Breast epithelium (tissue), 4 donors: ENCODE data around the gene POLR2F. TPM values are rescaled to one million over a fixed set of nuclear protein-coding genes. Genes with fewer than 3 reads are reported as not detected.

ENCODE experiments used
- DNase-seq, 2 donors: peaks; one replicate each; pipeline ENCODE4 v3.0.0-alpha.2; 2019; ENCODE audit warnings: low spot score in 2 of 2
- H3K27ac ChIP-seq, 2 donors: fragments of 200-600 bp; sonication (generic) in 1 of 2; one replicate each; pipeline ENCODE4 v1.5.1; 2016 to 2019; ENCODE audit warnings: mild to moderate bottlenecking in 1 of 2
- H3K27me3 ChIP-seq, 2 donors: fragments of 200-600 bp; sonication (generic) in 1 of 2; one replicate each; pipeline versions ENCODE4 v1.5.1 to v1.6.0; 2017 to 2019; ENCODE audit warnings: control low read depth in 1 of 2, mild to moderate bottlenecking in 1 of 2
- H3K36me3 ChIP-seq: fragments of 200-600 bp; one replicate; pipeline ENCODE4 v1.5.1; 2019
- H3K4me1 ChIP-seq, 2 donors: fragments of 200-600 bp; sonication (generic); one replicate each; pipeline ENCODE4 v1.5.1; 2016 to 2019; ENCODE audit warnings: control low read depth in 1 of 2
- H3K4me3 ChIP-seq, 3 donors: fragments of 200-600 bp; sonication (generic); 1 replicate in 2 of 3; 2 replicates in 1 of 3; pipeline ENCODE4 v1.5.1; 2016 to 2019; ENCODE audit warnings: mild to moderate bottlenecking in 3 of 3, moderate library complexity in 2 of 3
- H3K9me3 ChIP-seq, 2 donors: fragments of 200-600 bp; sonication (generic) in 1 of 2; one replicate each; pipeline ENCODE4 v1.5.1; 2016 to 2019; ENCODE audit warnings: control low read depth in 1 of 2
- CTCF ChIP-seq, 3 donors: fragments of 450-650 bp; IDR thresholded peaks; one replicate each; pipeline ENCODE4 v1.5.1; 2016 to 2017; ENCODE audit warnings: antibody characterized with exemption in 3 of 3, mild to moderate bottlenecking in 3 of 3, moderate library complexity in 3 of 3
- POLR2A ChIP-seq: fragments of 450-650 bp; IDR thresholded peaks from one replicate; pipeline ENCODE4 v1.6.1; 2016; ENCODE audit warnings: antibody characterized with exemption, mild to moderate bottlenecking, moderate library complexity
- POLR2AphosphoS5 ChIP-seq, 3 donors: sonication (generic); formaldehyde crosslinking; IDR thresholded peaks; one replicate each; pipeline ENCODE4 v1.6.1; 2017; ENCODE audit warnings: antibody characterized with exemption in 3 of 3
- intact Hi-C: fragments of 100-400 bp; cut with DNase I; formaldehyde crosslinking; loops from one replicate; pipeline ENCODE4 v1.15.1; 2023; ENCODE audit warnings: low total_unique reads
- total RNA-seq, 3 donors: library from RNA; depleted of rRNA; stranded (reverse); fragments of >200 nt; gene quantifications; one replicate each; pipeline ENCODE4 v1.1.0, GENCODE V29; 2016

The POLR2F gene
- total RNA-seq, 3 donors from 2014 or later = 66.7 to 93.7 (median 82.4) TPM

DNA sequence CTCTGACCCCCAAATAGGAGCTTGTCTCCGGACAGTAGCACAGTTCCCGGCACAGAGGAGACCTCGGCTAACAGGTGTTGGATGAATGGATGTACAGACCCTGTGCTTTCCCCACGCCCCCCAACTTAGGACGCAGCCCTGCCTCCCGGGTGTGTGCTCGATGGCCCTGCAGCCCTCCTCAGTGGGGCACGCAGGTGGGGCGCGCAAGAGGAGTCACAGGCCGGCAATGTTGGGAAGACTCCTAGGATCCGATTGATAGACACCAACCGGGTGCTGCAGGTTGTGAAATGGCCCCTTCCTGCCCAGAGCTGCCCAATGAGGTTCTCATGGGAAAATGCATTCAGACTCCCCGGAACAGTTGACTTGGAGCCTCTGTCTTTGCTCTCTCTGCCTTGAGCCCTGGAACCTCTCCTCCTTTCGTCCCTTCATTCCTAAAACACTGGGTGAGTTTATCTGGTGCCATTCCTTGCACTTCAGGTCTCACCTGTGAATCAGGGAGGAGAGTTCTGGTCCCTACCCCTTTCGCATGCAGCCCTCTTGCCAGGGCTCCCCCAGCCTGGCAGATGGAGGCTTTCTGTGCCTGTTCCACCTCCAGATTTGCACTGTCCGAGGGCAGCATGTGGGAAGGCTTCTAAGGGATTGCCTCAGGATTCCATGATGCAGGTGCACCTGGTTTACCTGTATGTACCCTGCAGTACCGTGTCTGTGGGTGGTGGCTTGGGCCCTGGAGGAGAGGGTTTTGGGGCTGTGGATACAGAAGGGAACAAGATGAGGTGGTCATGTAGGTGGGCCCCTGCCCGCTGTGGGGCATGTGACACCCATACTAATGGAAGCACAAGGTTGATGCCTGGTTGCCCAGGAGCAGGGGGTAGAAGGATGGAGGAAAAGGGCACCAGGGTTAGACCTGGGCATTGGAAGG, 46.2 kb upstream of the POLR2F start:
- intact Hi-C loops = no loop called here
- Histone ChIP-seq H3K4me1 (peaks cover 5 to 8% of the 10 kb centered on the region in 2 donors), H3K27me3 (no peaks in the 10 kb centered on the region), H3K4me3 (peak overlapping the region; percentile 66 to 84 (median 69)), H3K27ac (peak overlapping the region; percentile 86 to 96), H3K9me3 (no peaks in the 10 kb centered on the region), H3K36me3 (no peaks in the 10 kb centered on the region)
- no peak for DNase-seq
- TF ChIP-seq POLR2A = no peak
- TF ChIP-seq POLR2AphosphoS5 (IDR thresholded peaks at IDR 0.05) = no peak
- TF ChIP-seq CTCF (IDR thresholded peaks at IDR 0.05) = no peak

DNA sequence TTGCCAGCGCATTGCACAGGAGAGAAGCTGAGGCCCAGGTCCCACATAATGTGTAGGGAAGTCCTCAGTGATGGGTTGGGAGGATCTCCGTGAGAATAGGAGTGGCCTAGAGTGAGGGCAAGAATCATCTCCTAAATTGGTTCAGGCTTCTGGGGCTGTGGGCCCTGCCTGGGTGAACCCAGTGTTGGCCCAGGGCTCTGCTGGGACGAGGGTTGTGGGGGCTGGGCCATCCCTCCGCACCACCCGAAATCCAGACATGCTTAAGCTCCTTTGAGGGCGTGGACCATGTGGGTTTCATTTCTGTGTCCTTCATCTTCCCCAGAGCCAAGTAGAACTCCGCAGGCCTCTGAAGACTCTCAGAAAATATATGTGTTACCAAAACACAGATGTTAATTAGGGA, 43.7 kb upstream of the POLR2F start:
- Histone ChIP-seq H3K27ac (peak overlapping the region; percentile 7 to 71), H3K27me3 (no peaks in the 10 kb centered on the region), H3K9me3 (no peaks in the 10 kb centered on the region), H3K4me1 (peaks cover 5 to 8% of the 10 kb centered on the region in 2 donors), H3K36me3 (no peaks in the 10 kb centered on the region), H3K4me3 (peak overlapping the region in 1 of 3 donors; percentile 0)
- no peak for DNase-seq
- intact Hi-C loops = no loop called here
- TF ChIP-seq CTCF (IDR thresholded peaks at IDR 0.05) (no peak), POLR2AphosphoS5 (IDR thresholded peaks at IDR 0.05) (no peak), POLR2A (no peak)

DNA sequence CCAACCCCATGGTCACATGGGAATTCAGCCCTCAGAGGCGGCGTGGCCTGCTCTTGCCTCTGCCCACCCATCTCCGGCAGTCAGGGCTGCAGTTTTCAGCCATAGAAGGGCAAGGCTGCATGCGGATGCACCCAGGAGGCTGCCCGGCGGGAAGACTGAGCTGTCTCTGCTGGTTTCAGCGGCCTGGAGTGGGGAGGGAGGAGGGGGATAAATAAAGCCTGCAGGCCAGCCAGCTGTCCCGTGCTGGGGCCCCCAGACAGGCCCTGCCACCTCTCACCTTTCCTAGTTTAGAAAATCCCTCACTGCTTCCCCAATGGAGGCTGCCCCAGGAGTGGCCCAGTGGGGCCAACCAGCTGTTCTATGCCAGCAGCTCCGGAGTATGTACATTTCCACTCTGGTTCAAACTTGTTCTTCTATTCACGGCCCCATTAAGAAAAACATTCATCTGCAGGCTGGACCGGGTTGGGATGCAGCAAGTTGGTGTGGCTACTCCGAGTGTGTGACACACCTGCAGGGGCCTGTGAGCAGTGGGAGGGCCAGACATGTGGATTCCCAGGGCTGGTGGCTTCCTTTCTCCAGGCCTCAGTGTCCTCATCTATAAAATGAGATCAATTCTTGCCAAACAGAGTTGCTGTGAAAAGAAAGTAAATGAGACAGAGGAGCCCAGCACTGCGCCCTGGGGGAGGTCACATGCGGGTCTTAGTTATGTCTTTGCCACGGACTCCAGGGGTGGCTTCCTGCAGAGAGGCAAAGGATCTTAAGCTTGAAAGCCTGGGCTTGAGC, 42.4 kb upstream of the POLR2F start:
- intact Hi-C loops = no loop called here
- H3K4me1 ChIP-seq = peaks cover 5 to 8% of the 10 kb centered on the region in 2 donors

DNA sequence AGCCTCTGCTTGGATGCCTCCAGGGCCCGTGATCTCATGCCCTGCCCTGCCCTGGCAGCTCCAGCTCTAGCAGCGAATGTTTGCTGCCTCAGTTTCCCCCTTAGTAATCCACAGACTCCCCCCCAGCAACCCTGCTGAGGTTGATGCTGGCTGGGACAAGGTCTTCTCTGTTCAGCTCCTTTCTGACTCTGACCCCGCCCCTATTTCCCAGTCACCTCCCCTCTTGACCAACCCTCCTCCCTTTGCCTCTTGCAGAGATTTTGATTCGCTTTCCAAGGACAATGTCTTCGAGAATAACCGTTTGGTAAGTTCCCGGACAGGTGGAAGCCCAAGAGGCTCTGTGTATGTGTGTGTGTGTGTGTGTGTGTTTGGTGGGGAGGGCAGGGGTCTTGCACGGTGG, 41.8 kb upstream of the POLR2F start:
- H3K4me1 ChIP-seq = peaks cover 5 to 8% of the 10 kb centered on the region in 2 donors
- no peaks in the 10 kb centered on the region for H3K9me3 ChIP-seq
- DNase-seq = no peak
- peak overlapping the region in 1 of 2 donors; percentile 71 for H3K27ac ChIP-seq
- intact Hi-C loops = no loop called here
- H3K27me3 ChIP-seq = no peaks in the 10 kb centered on the region
- H3K4me3 ChIP-seq = no peak overlapping the region
- no peak for TF ChIP-seq POLR2AphosphoS5 (IDR thresholded peaks at IDR 0.05)
- no peak for TF ChIP-seq POLR2A
- TF ChIP-seq CTCF (IDR thresholded peaks at IDR 0.05) = no peak
- H3K36me3 ChIP-seq = no peaks in the 10 kb centered on the region

More for the DNA sequence above, 42.4 kb upstream of the POLR2F start:
- no peak for DNase-seq
- Histone ChIP-seq H3K27me3 (no peaks in the 10 kb centered on the region), H3K36me3 (no peaks in the 10 kb centered on the region), H3K27ac (peak overlapping the region; percentile 7 to 71), H3K9me3 (no peaks in the 10 kb centered on the region), H3K4me3 (peak overlapping the region in 1 of 3 donors; percentile 18)
- no peak for TF ChIP-seq POLR2A
- TF ChIP-seq POLR2AphosphoS5 (IDR thresholded peaks at IDR 0.05) = no peak
- TF ChIP-seq CTCF (IDR thresholded peaks at IDR 0.05) = no peak
